OCI-LY3 (cell line): Measurements from ENCODE around the gene SLC35A4.

Source experiments
- H2AFZ ChIP-seq: fragments of 200-600, 300-600 bp; shearing (Covaris generic); 2 replicates; pipeline ENCODE4 v1.6.0; 2014; ENCODE audit warnings: antibody characterized with exemption, low read depth, low read length
- H3K27ac ChIP-seq: fragments of 200-600, 300-600 bp; sonication (generic); 2 replicates; pipeline ENCODE4 v1.5.1; 2014; ENCODE audit warnings: mild to moderate bottlenecking, low read length, moderate library complexity, mixed read lengths
- H3K27me3 ChIP-seq: fragments of 200-600, 300-600 bp; sonication (generic); 2 replicates; pipeline ENCODE4 v1.6.1; 2014; ENCODE audit warnings: low read depth, low read length, mixed read lengths
- H3K36me3 ChIP-seq: fragments of 200-600, 300-600 bp; sonication (generic); replicated peaks from 2 replicates; pipeline ENCODE3; 2014; ENCODE audit warnings: low read depth, low read length, mixed read lengths
- H3K4me1 ChIP-seq: fragments of 300-600, 200-600 bp; sonication (generic); 2 replicates; pipeline ENCODE4 v1.6.1; 2014; ENCODE audit warnings: low read length, mixed read lengths
- H3K4me2 ChIP-seq: fragments of 200-600, 300-600 bp; sonication (generic); 2 replicates; pipeline ENCODE4 v1.6.1; 2014; ENCODE audit warnings: low read length, mixed read lengths
- H3K4me3 ChIP-seq: fragments of 300-600, 200-600 bp; sonication (generic); 2 replicates; pipeline ENCODE4 v1.5.1; 2014; ENCODE audit warnings: antibody characterized with exemption, mild to moderate bottlenecking, low read length, moderate library complexity
- H3K79me2 ChIP-seq: fragments of 300-600, 200-600 bp; shearing (Covaris generic); 2 replicates; pipeline ENCODE4 v1.6.1; 2014; ENCODE audit warnings: mild to moderate bottlenecking, low read length, mixed read lengths
- H3K9ac ChIP-seq: fragments of 300-600, 200-600 bp; shearing (Covaris generic); 2 replicates; pipeline ENCODE4 v1.6.0; 2014; ENCODE audit warnings: mild to moderate bottlenecking, low read length, moderate library complexity
- H3K9me3 ChIP-seq: fragments of 200-600, 300-600 bp; shearing (Covaris generic); 2 replicates; pipeline ENCODE4 v1.6.1; 2014; ENCODE audit warnings: low read length, mixed read lengths; ENCODE audit not compliant: insufficient read depth
- H4K20me1 ChIP-seq: fragments of 200-600, 300-600 bp; sonication (generic); 2 replicates; pipeline ENCODE4 v1.6.1; 2016; ENCODE audit warnings: low read length, mixed read lengths; ENCODE audit not compliant: insufficient read depth
- CTCF ChIP-seq: fragments of 200-600, 300-600 bp; sonication (generic); IDR thresholded peaks from 2 replicates; pipeline ENCODE4 v1.5.1; 2014; ENCODE audit warnings: antibody characterized with exemption, low read length, low read depth
- EZH2phosphoT487 ChIP-seq: fragments of 200-600 bp; shearing (Covaris generic); IDR thresholded peaks from 2 replicates; pipeline ENCODE4 v1.6.1; 2018; ENCODE audit warnings: antibody characterized with exemption, mixed run types, low read depth

SLC35A4 gene

GRCh38 chr5:140594169-140594568 is 29.5 kb downstream of the SLC35A4 start:
- Histone ChIP-seq H2AFZ (no peak overlapping the region), H3K36me3 (no peaks in the 10 kb centered on the region), H3K9me3 (no peaks in the 10 kb centered on the region), H3K79me2 (no peaks in the 10 kb centered on the region), H3K9ac (no peak overlapping the region), H3K4me3 (no peak overlapping the region), H3K4me2 (no peak overlapping the region), H3K27me3 (no peaks in the 10 kb centered on the region), H3K27ac (no peak overlapping the region), H4K20me1 (no peaks in the 10 kb centered on the region), H3K4me1 (no peaks in the 10 kb centered on the region)
- TF ChIP-seq CTCF (no peak), EZH2phosphoT487 (no peak)

- Histone ChIP-seq H3K27me3 (no peaks in the 10 kb centered on the region), H3K9me3 (no peaks in the 10 kb centered on the region), H3K27ac (no peak overlapping the region), H3K36me3 (no peaks in the 10 kb centered on the region), H3K4me2 (no peak overlapping the region), H3K79me2 (no peaks in the 10 kb centered on the region), H3K4me1 (no peaks in the 10 kb centered on the region), H2AFZ (no peak overlapping the region), H3K4me3 (no peak overlapping the region), H3K9ac (no peak overlapping the region), H4K20me1 (no peaks in the 10 kb centered on the region)
- TF ChIP-seq EZH2phosphoT487, result no peak
- TF ChIP-seq CTCF, result no peak
These were observed 31.1 kb downstream of the SLC35A4 start for GRCh38 chr5:140595538-140596300.

- Histone ChIP-seq H3K9me3 (no peaks in the 10 kb centered on the region), H3K4me2 (no peak overlapping the region), H3K27me3 (no peaks in the 10 kb centered on the region), H2AFZ (no peak overlapping the region), H3K79me2 (no peaks in the 10 kb centered on the region), H3K36me3 (no peaks in the 10 kb centered on the region), H4K20me1 (no peaks in the 10 kb centered on the region), H3K9ac (no peak overlapping the region), H3K4me1 (no peaks in the 10 kb centered on the region), H3K27ac (no peak overlapping the region), H3K4me3 (no peak overlapping the region)
- TF ChIP-seq EZH2phosphoT487 (no peak), CTCF (no peak)
These were observed 31.7 kb downstream of the SLC35A4 start for GRCh38 chr5:140596321-140596741.

- no peaks in the 10 kb centered on the region for H3K9me3 ChIP-seq
- no peak overlapping the region for H2AFZ ChIP-seq
- H3K27ac ChIP-seq, result no peak overlapping the region
- H3K79me2 ChIP-seq, result no peaks in the 10 kb centered on the region
- no peak overlapping the region for H3K9ac ChIP-seq
- H3K27me3 ChIP-seq, result no peaks in the 10 kb centered on the region
- H4K20me1 ChIP-seq, result no peaks in the 10 kb centered on the region
- H3K4me2 ChIP-seq, result no peak overlapping the region
- no peaks in the 10 kb centered on the region for H3K4me1 ChIP-seq
- no peaks in the 10 kb centered on the region for H3K36me3 ChIP-seq
- no peak overlapping the region for H3K4me3 ChIP-seq
- TF ChIP-seq CTCF (no peak), EZH2phosphoT487 (no peak)
These were observed 34.2 kb downstream of the SLC35A4 start for GRCh38 chr5:140598836-140599235.
